Mesenchymal stem cell (in vitro differentiated cells and primary cell): Measurements from ENCODE around the gene LPP.

ENCODE experiments used
- DNase-seq: peaks from one replicate; pipeline ENCODE4 v3.0.0-alpha.2; 2013
- H2AFZ ChIP-seq: one replicate; pipeline ENCODE4 v1.6.1; 2013; ENCODE audit warnings: low read depth, mild to moderate bottlenecking, control low read depth, inconsistent platforms, low read length, moderate library complexity
- H2AK5ac ChIP-seq: 2 replicates; pipeline ENCODE4 v1.6.1; 2013; ENCODE audit warnings: low read length, moderate library complexity, mild to moderate bottlenecking, inconsistent platforms; ENCODE audit not compliant: severe bottlenecking
- H2BK120ac ChIP-seq: one replicate; pipeline ENCODE4 v1.6.1; 2013; ENCODE audit warnings: low read depth, mild to moderate bottlenecking, inconsistent platforms, low read length, moderate library complexity
- H2BK12ac ChIP-seq, 2 experiments: one replicate each; pipeline ENCODE4 v1.6.1; 2013; ENCODE audit warnings: inconsistent platforms in 2 of 2, low read length in 2 of 2, mild to moderate bottlenecking in 2 of 2, moderate library complexity in 2 of 2, control low read depth in 1 of 2
- H2BK15ac ChIP-seq: one replicate; pipeline ENCODE4 v1.6.1; 2013; ENCODE audit warnings: mild to moderate bottlenecking, low read depth, inconsistent platforms; ENCODE audit not compliant: poor library complexity, severe bottlenecking
- H2BK5ac ChIP-seq: 2 replicates; pipeline ENCODE4 v1.6.1; 2013; ENCODE audit warnings: low read depth, mild to moderate bottlenecking, low read length, control low read depth, inconsistent platforms; ENCODE audit not compliant: poor library complexity, severe bottlenecking
- H3K14ac ChIP-seq, 2 experiments: one replicate each; pipeline ENCODE4 v1.6.1; 2013; ENCODE audit warnings: inconsistent platforms in 2 of 2, low read length in 2 of 2, control low read depth in 1 of 2, mild to moderate bottlenecking in 1 of 2, moderate library complexity in 1 of 2
- H3K18ac ChIP-seq, 2 experiments: one replicate each; pipeline ENCODE4 v1.6.1; 2013; ENCODE audit warnings: inconsistent platforms in 2 of 2, low read length in 2 of 2, control low read depth in 1 of 2, low read depth in 1 of 2, mild to moderate bottlenecking in 1 of 2
- H3K23ac ChIP-seq, 2 experiments: one replicate each; pipeline ENCODE4 v1.6.1; 2013; ENCODE audit warnings: inconsistent platforms in 2 of 2, low read length in 2 of 2, mild to moderate bottlenecking in 2 of 2, moderate library complexity in 2 of 2, control low read depth in 1 of 2
- H3K27ac ChIP-seq: 2 replicates; pipeline ENCODE4 v1.5.1; 2013; ENCODE audit warnings: mild to moderate bottlenecking, moderate library complexity, low read length, control low read depth, inconsistent platforms; ENCODE audit not compliant: poor library complexity, severe bottlenecking
- H3K27me3 ChIP-seq, 2 experiments: 2 replicates each; pipeline versions ENCODE4 v1.6.1 to v1.7.0; 2013; ENCODE audit warnings: low read length in 2 of 2, mild to moderate bottlenecking in 2 of 2, moderate library complexity in 2 of 2, control low read depth in 1 of 2, inconsistent platforms in 1 of 2; ENCODE audit not compliant: control insufficient read depth in 1 of 2, insufficient read depth in 1 of 2
- H3K36me3 ChIP-seq, 2 experiments: 2 replicates each; pipeline versions ENCODE4 v1.6.1 to v1.7.0; 2013; ENCODE audit warnings: low read length in 2 of 2, control low read depth in 1 of 2, inconsistent platforms in 1 of 2, low read depth in 1 of 2, mild to moderate bottlenecking in 1 of 2; ENCODE audit not compliant: insufficient read depth in 2 of 2, control insufficient read depth in 1 of 2
- H3K4ac ChIP-seq, 2 experiments: one replicate each; pipeline ENCODE4 v1.6.1; 2013; ENCODE audit warnings: inconsistent platforms in 2 of 2, low read length in 2 of 2, mild to moderate bottlenecking in 2 of 2, moderate library complexity in 2 of 2, control low read depth in 1 of 2, low read depth in 1 of 2
- H3K4me1 ChIP-seq: 2 replicates; pipeline ENCODE4 v1.6.1; 2013; ENCODE audit warnings: low read depth, low read length, control low read depth; ENCODE audit not compliant: control insufficient read depth, insufficient read depth
- H3K4me2 ChIP-seq: 2 replicates; pipeline ENCODE4 v1.6.1; 2013; ENCODE audit warnings: low read length, mild to moderate bottlenecking, inconsistent platforms; ENCODE audit not compliant: poor library complexity, severe bottlenecking
- H3K4me3 ChIP-seq, 2 experiments: 2 replicates each; pipeline versions ENCODE4 v1.5.1 to v1.7.0; 2013; ENCODE audit warnings: low read length in 2 of 2, mild to moderate bottlenecking in 2 of 2, control low read depth in 1 of 2, low read depth in 1 of 2; ENCODE audit not compliant: insufficient read depth in 1 of 2
- H3K79me1 ChIP-seq: replicated peaks from 2 replicates; pipeline ENCODE4 v1.6.1; 2013; ENCODE audit warnings: mild to moderate bottlenecking, control low read depth, low read length, inconsistent platforms; ENCODE audit not compliant: poor library complexity, severe bottlenecking
- H3K9ac ChIP-seq: 2 replicates; pipeline ENCODE4 v1.7.0; 2013; ENCODE audit warnings: mild to moderate bottlenecking, low read length, moderate library complexity
- H3K9me3 ChIP-seq: 2 replicates; pipeline ENCODE4 v1.7.0; 2013; ENCODE audit warnings: mild to moderate bottlenecking, low read length; ENCODE audit not compliant: control insufficient read depth
- H4K8ac ChIP-seq: one replicate; pipeline ENCODE4 v1.6.1; 2013; ENCODE audit warnings: inconsistent platforms, mild to moderate bottlenecking, low read length, moderate library complexity
- H4K91ac ChIP-seq: one replicate; pipeline ENCODE4 v1.6.1; 2013; ENCODE audit warnings: mild to moderate bottlenecking, low read length, inconsistent platforms
- WGBS: methylation state at CpG from one replicate; pipeline ENCODE4 v1.1.7; 2013; ENCODE audit warnings: mixed read lengths; 5-methylcytosine and 5-hydroxymethylcytosine counted together

LPP gene

DNA sequence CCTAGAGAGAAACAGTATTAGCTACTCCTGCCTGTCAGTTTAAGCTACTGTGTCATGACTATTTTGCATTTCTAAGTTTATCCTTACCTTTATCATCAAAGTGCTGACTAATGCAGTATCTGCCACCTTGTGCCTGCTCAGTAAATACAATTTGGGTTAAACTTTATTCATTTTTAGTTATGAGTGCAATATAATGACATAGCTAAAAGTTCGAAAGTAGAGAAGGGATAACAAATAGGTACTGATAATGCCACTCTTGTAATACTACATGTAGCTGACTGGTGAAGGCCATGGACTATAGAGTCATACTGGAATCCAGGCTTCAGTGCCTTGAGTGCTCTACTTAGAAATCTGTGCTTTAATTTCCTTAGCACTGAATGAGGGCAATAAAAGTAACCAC is 537.0 kb downstream of the LPP start:
- no peak overlapping the region for H2AK5ac ChIP-seq
- DNase-seq: no peak
- no peak overlapping the region for H2BK120ac ChIP-seq
- no peak overlapping the region for H3K4me2 ChIP-seq
- no peaks in the 10 kb centered on the region for H3K27me3 ChIP-seq
- H2BK15ac ChIP-seq: no peak overlapping the region
- H3K23ac ChIP-seq: no peak overlapping the region
- no peaks in the 10 kb centered on the region for H3K36me3 ChIP-seq
- 100% methylated on average over 1 of the region's 1 CpG for WGBS
- H3K27ac ChIP-seq: no peak overlapping the region
- no peak overlapping the region for H3K18ac ChIP-seq
- H3K14ac ChIP-seq: no peak overlapping the region
- no peak overlapping the region for H2BK5ac ChIP-seq
- no peak overlapping the region for H3K4ac ChIP-seq
- H3K9ac ChIP-seq: no peak overlapping the region
- H3K9me3 ChIP-seq: no peaks in the 10 kb centered on the region
- no peak overlapping the region for H2BK12ac ChIP-seq
- no peak overlapping the region for H4K8ac ChIP-seq
- H3K4me3 ChIP-seq: no peak overlapping the region
- no peak overlapping the region for H4K91ac ChIP-seq
- H3K79me1 ChIP-seq: peaks cover 20% of the 10 kb centered on the region
- peaks cover 8% of the 10 kb centered on the region for H3K4me1 ChIP-seq
- H2AFZ ChIP-seq: no peak overlapping the region

DNA sequence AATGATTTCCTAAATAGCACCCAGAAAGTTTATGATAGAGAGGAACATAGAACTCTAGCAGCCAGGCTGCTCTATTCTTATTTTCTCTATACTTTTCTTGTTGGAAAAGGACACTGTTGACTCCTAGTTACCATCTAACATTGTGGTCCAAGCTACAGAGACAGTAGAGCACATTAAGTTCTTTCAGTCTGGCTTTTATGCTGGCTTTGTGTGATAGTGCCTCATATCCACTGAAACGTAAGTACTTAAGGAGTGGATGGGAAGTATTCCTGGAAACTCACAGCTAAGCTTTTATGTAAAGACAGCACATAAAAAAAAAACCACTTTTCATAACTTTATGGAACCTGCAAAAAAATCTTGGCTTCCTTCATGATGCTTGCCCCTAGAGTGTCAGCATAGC is 537.7 kb downstream of the LPP start:
- H2BK15ac ChIP-seq: no peak overlapping the region
- H3K9me3 ChIP-seq: no peaks in the 10 kb centered on the region
- H3K9ac ChIP-seq: no peak overlapping the region
- H4K91ac ChIP-seq: no peak overlapping the region
- no peak overlapping the region for H3K4me2 ChIP-seq
- no peak overlapping the region for H3K4me3 ChIP-seq
- peaks cover 8% of the 10 kb centered on the region for H3K4me1 ChIP-seq
- H3K18ac ChIP-seq: no peak overlapping the region
- H2BK5ac ChIP-seq: no peak overlapping the region
- H3K14ac ChIP-seq: no peak overlapping the region
- H2AK5ac ChIP-seq: no peak overlapping the region
- H3K27ac ChIP-seq: no peak overlapping the region
- peaks cover 18% of the 10 kb centered on the region for H3K79me1 ChIP-seq
- no peak overlapping the region for H2BK120ac ChIP-seq
- H4K8ac ChIP-seq: no peak overlapping the region
- no peaks in the 10 kb centered on the region for H3K36me3 ChIP-seq
- 100% methylated on average over 1 of the region's 1 CpG for WGBS
- H3K23ac ChIP-seq: no peak overlapping the region
- no peak overlapping the region for H2BK12ac ChIP-seq
- no peak overlapping the region for H2AFZ ChIP-seq
- no peaks in the 10 kb centered on the region for H3K27me3 ChIP-seq
- H3K4ac ChIP-seq: no peak overlapping the region
- DNase-seq: no peak

DNA sequence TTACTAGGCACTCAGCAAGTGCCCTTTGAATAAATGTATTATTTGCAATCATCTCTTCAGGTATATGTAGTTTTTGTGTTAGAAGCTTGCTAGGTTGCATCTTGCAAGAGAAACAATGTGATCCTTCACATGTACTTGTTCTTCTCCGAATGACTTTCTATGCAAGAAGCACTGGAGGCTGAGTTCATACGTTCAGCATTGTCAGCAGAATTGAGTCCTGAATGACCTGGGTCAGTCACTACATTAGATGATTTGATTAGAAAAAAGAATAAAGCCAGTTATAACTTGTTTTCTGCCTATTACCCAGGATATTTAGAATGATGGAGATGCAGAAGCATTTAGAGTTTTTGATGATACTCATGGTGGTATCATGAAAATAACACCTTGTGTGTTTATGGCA is 538.7 kb downstream of the LPP start:
- Histone ChIP-seq H3K4me2 (no peak overlapping the region), H2BK5ac (no peak overlapping the region), H2BK15ac (no peak overlapping the region), H3K27me3 (no peaks in the 10 kb centered on the region), H3K9me3 (no peaks in the 10 kb centered on the region), H3K18ac (no peak overlapping the region), H3K4ac (no peak overlapping the region), H2AFZ (no peak overlapping the region), H2AK5ac (no peak overlapping the region), H4K91ac (no peak overlapping the region), H3K9ac (no peak overlapping the region), H3K36me3 (no peaks in the 10 kb centered on the region), H3K27ac (no peak overlapping the region), H2BK12ac (no peak overlapping the region), H3K4me1 (peaks cover 4% of the 10 kb centered on the region), H3K79me1 (peaks cover 23% of the 10 kb centered on the region), H4K8ac (no peak overlapping the region), H3K23ac (no peak overlapping the region), H3K14ac (no peak overlapping the region), H2BK120ac (no peak overlapping the region), H3K4me3 (no peak overlapping the region)
- WGBS: 100% methylated on average over 2 of the region's 2 CpGs
- no peak for DNase-seq

DNA sequence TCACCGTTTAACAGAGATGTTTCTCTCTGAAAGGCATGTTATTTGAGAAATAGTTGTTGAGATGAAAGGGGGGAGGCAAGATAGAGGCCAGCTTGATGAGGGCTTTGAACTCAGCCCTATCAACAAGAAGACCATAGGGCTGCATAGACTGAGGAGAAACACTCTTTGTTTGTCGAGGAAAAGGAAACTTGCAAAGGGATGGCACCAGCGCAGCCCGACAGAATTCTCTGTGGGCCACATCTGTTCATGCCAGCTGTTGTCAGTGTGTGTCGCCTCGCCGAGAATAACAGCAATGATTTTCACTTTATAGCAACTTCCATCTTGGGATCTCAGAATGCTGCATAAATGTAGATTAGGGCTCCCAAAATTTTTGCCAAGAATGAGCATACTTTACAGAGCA is 539.5 kb downstream of the LPP start:
- no peak overlapping the region for H3K18ac ChIP-seq
- WGBS: 95% methylated on average over 7 of the region's 7 CpGs
- H2BK12ac ChIP-seq: no peak overlapping the region

More for the DNA sequence above, 539.5 kb downstream of the LPP start:
- Histone ChIP-seq H3K36me3 (no peaks in the 10 kb centered on the region), H3K9me3 (no peaks in the 10 kb centered on the region), H3K79me1 (peaks cover 27% of the 10 kb centered on the region), H3K4me3 (no peak overlapping the region), H2BK15ac (no peak overlapping the region), H3K27ac (no peak overlapping the region), H3K9ac (no peak overlapping the region), H4K91ac (no peak overlapping the region), H3K23ac (no peak overlapping the region), H3K14ac (no peak overlapping the region), H3K4me1 (peaks cover 4% of the 10 kb centered on the region), H3K4me2 (no peak overlapping the region), H4K8ac (no peak overlapping the region), H2AFZ (no peak overlapping the region), H2BK5ac (no peak overlapping the region), H2AK5ac (no peak overlapping the region), H2BK120ac (no peak overlapping the region), H3K27me3 (no peaks in the 10 kb centered on the region), H3K4ac (no peak overlapping the region)
- DNase-seq: no peak
